HepG2 (cell line): ENCODE data around the gene MAN2A2. TPM values are rescaled to one million over a fixed set of nuclear protein-coding genes. Genes with fewer than 3 reads are reported as not detected.

Experiments used
- ASH2L ChIP-seq: fragments of 300-600, 200-600 bp; sonication (generic); IDR thresholded peaks from 2 replicates; pipeline ENCODE4 v1.7.0; 2017; ENCODE audit warnings: low read depth, mild to moderate bottlenecking, moderate library complexity, mixed read lengths, low read length; ENCODE audit not compliant: insufficient read length
- EHMT2 ChIP-seq: fragments of 200-600 bp; sonication (generic); IDR thresholded peaks from 2 replicates; pipeline ENCODE4 v1.7.0; 2017; ENCODE audit warnings: antibody characterized with exemption, low read depth, low read length, borderline replicate concordance
- EP300 ChIP-seq, 3 experiments: sonication (generic) in 1 of 3; formaldehyde crosslinking in 1 of 3; IDR thresholded peaks; 2 replicates each; pipeline versions ENCODE4 v1.5.1 to v1.6.1; 2011 to 2020; ENCODE audit warnings: low read depth in 2 of 3, low read length in 2 of 3, borderline replicate concordance in 1 of 3, improper control_type of control experiment in 1 of 3, mild to moderate bottlenecking in 1 of 3, missing genetic modification reagents in 1 of 3, moderate library complexity in 1 of 3
- FOSL2 ChIP-seq: sonication (generic); formaldehyde crosslinking; IDR thresholded peaks from 2 replicates; pipeline ENCODE4 v1.4.0; 2020; ENCODE audit warnings: missing genetic modification reagents
- FOXJ3 ChIP-seq: sonication (generic); formaldehyde crosslinking; IDR thresholded peaks from 2 replicates; pipeline ENCODE4 v1.4.0; 2020; ENCODE audit warnings: missing genetic modification reagents, mild to moderate bottlenecking, borderline replicate concordance
- FOXK2 ChIP-seq: fragments of 450-650 bp; IDR thresholded peaks from 2 replicates; pipeline ENCODE4 v1.6.1; 2016
- NR2F6 ChIP-seq, 2 experiments: IDR thresholded peaks; 2 replicates each; pipeline ENCODE4 v1.6.1; 2016; ENCODE audit warnings: antibody characterized with exemption in 1 of 2, mild to moderate bottlenecking in 1 of 2
- PHF8 ChIP-seq: sonication (generic); formaldehyde crosslinking; IDR thresholded peaks from 2 replicates; pipeline ENCODE4 v1.5.0; 2020; ENCODE audit warnings: missing genetic modification reagents
- RFX3 ChIP-seq: IDR thresholded peaks from 2 replicates; pipeline ENCODE4 v1.6.1; 2016; ENCODE audit warnings: missing biosample characterization, missing genetic modification reagents
- SALL2 ChIP-seq: sonication (generic); formaldehyde crosslinking; IDR thresholded peaks from 2 replicates; pipeline ENCODE4 v1.8.1; 2023; ENCODE audit warnings: mild to moderate bottlenecking, missing genetic modification reagents, inconsistent platforms
- SMAD9 ChIP-seq: sonication (generic); formaldehyde crosslinking; IDR thresholded peaks from 2 replicates; pipeline ENCODE4 v1.5.1; 2020; ENCODE audit warnings: mild to moderate bottlenecking, missing genetic modification reagents
- SOX13 ChIP-seq, 3 experiments: fragments of 450-650 bp in 1 of 3; sonication (generic) in 1 of 3; formaldehyde crosslinking in 1 of 3; IDR thresholded peaks in 2 of 3; conservative IDR thresholded peaks in 1 of 3; 2 replicates each; pipeline versions ENCODE4 v1.5.0 to v1.6.1; 2016 to 2020; ENCODE audit warnings: antibody characterized with exemption in 1 of 3, mild to moderate bottlenecking in 1 of 3, missing compliant biosample characterization in 1 of 3, missing genetic modification reagents in 1 of 3, moderate library complexity in 1 of 3
- SOX6 ChIP-seq, 2 experiments: fragments of 450-650 bp in 1 of 2; sonication (generic) in 1 of 2; formaldehyde crosslinking in 1 of 2; IDR thresholded peaks; 2 replicates each; pipeline versions ENCODE4 v1.4.0 to v1.6.1; 2017 to 2020; ENCODE audit warnings: antibody characterized with exemption in 1 of 2, mild to moderate bottlenecking in 1 of 2, missing genetic modification reagents in 1 of 2
- YY1 ChIP-seq: IDR thresholded peaks from 2 replicates; pipeline ENCODE4 v1.6.1; 2011; ENCODE audit warnings: low read length, low read depth, moderate library complexity, mild to moderate bottlenecking; ENCODE audit not compliant: insufficient read depth, insufficient replicate concordance
- ZSCAN12 ChIP-seq: sonication (generic); formaldehyde crosslinking; IDR thresholded peaks from 2 replicates; pipeline ENCODE4 v1.9.0; 2021; ENCODE audit warnings: mild to moderate bottlenecking, missing genetic modification reagents
- polyA plus RNA-seq, 8 experiments: library from polyadenylated mRNA; depleted of rRNA in 3 of 8; stranded (reverse) in 7 of 8; unstranded in 1 of 8; fragments of >200 nt; fragmentation: Illumina TruSeq in 4 of 8; extraction: Trizol in 4 of 8; gene quantifications; 2 replicates each; pipeline versions ENCODE4 v1.2.1 to v1.2.3, GENCODE V29; 2011 to 2016; ENCODE audit warnings: low read depth in 4 of 8, missing spikeins in 1 of 8, mixed read lengths in 1 of 8; ENCODE audit not compliant: insufficient read depth in 1 of 8
- total RNA-seq, 5 experiments: library from RNA; depleted of rRNA; stranded (reverse); fragments of >200 nt; fragmentation: Illumina TruSeq; extraction: Trizol; gene quantifications; 2 replicates each; pipeline ENCODE4 v1.2.3, GENCODE V29; 2016; ENCODE audit warnings: low read depth in 1 of 5
- TF ChIP-seq, protein P1 (sequence below): sonication (generic); formaldehyde crosslinking; IDR thresholded peaks from 2 replicates; pipeline ENCODE4 v1.4.0; 2020; ENCODE audit warnings: missing genetic modification reagents
- TF ChIP-seq, protein P2 (sequence below): IDR thresholded peaks from 2 replicates; pipeline ENCODE4 v1.6.1; 2018; ENCODE audit warnings: missing genetic modification reagents, mild to moderate bottlenecking, missing compliant biosample characterization
- TF ChIP-seq, protein P3 (sequence below): sonication (generic); formaldehyde crosslinking; IDR thresholded peaks from 2 replicates; pipeline ENCODE4 v1.4.0; 2020; ENCODE audit warnings: missing genetic modification reagents

MAN2A2 gene
- total and polyA plus RNA-seq, 2 of the 13 experiments (the other 11 are each of a cell fraction or from before 2014, with no cell fraction given) = 17.5 to 51.5 TPM

DNA sequence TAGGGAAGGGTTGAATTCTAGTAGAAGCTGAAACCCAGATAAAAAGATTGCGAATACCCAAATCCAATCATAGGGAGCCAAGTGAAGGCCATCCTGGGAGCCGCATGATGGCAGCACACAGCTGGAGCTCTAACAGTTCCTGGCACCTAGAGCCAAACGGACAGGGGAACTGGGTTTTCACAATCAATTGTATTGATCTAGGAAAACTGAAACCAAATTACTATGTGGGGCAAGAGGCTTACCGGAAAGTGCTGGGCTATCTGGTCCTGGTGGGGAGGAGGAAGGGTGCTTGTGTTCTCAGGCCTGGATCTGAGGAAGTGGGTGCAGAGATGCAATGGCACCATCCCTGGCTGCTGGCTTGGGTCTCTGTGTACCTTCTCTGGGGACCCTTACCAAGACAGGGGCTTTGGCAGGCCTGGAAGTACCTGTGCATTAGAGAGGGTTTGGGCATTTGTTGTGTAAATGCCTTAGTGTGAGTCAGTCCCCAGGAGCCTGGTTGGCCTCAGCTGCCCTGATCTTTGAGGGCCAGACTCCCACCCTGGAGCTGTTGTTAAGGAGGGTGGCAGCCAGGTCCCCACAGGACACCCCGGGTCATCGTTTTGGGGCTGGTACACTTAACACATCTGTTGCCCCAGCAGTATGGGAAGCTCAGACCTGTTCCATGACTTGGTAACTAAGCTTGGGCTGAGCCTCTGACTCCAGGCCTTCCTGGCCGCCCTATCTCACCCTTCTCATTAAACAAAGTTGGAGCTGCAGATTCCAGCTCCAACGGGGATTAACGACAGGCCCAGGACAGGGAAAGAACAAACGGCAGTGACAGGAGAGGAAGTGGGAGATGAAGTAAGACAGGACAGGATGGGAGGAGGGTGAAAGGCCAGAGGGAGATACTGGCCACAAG, 43.6 kb upstream of the MAN2A2 start (continued):
- TF ChIP-seq FOXJ3 (CRISPR knock-in tag) (no peak), PHF8 (CRISPR knock-in tag) (peak; percentile 16; the same call in 1 of the 2 replicates), SMAD9 (CRISPR knock-in tag) (no peak), EP300 (IDR thresholded peaks at IDR 0.05; ENCODE audit: low read depth in 2 of 2, low read length in 2 of 2) (no peak; a peak in 1 of 4 replicates), EP300 (CRISPR knock-in tag; IDR thresholded peaks at IDR 0.05; ENCODE audit: borderline replicate concordance) (no peak; the same call in 1 of the 2 replicates), EHMT2 (no peak), SALL2 (0 out of 2 replicates have a peak, but pooled peaks have one; percentile 41), FOXK2 (no peak), FOSL2 (CRISPR knock-in tag) (peak; percentile 67), ASH2L (no peak), ZSCAN12 (no peak), YY1 (peak; percentile 17), SOX6 (IDR thresholded peaks at IDR 0.05) (no peak), SOX6 (CRISPR knock-in tag; IDR thresholded peaks at IDR 0.05) (peak; percentile 50), NR2F6 (IDR thresholded peaks at IDR 0.05) (no peak), NR2F6 (CRISPR knock-in tag; IDR thresholded peaks at IDR 0.05) (peak; percentile 45; the same call in 1 of the 2 replicates), SOX13 (IDR thresholded peaks at IDR 0.05) (no peak), SOX13 (CRISPR knock-in tag; conservative IDR thresholded peaks at IDR 0.05 in 1 of 2, IDR thresholded peaks at IDR 0.05 in 1 of 2) (peak in 1 of 2 experiments; percentile 37; a peak in 1 of 4 replicates), RFX3 (no peak)
- TF ChIP-seq, protein P1, sequence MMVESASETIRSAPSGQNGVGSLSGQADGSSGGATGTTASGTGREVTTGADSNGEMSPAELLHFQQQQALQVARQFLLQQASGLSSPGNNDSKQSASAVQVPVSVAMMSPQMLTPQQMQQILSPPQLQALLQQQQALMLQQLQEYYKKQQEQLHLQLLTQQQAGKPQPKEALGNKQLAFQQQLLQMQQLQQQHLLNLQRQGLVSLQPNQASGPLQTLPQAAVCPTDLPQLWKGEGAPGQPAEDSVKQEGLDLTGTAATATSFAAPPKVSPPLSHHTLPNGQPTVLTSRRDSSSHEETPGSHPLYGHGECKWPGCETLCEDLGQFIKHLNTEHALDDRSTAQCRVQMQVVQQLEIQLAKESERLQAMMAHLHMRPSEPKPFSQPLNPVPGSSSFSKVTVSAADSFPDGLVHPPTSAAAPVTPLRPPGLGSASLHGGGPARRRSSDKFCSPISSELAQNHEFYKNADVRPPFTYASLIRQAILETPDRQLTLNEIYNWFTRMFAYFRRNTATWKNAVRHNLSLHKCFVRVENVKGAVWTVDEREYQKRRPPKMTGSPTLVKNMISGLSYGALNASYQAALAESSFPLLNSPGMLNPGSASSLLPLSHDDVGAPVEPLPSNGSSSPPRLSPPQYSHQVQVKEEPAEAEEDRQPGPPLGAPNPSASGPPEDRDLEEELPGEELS (CRISPR knock-in tag) = peak; percentile 37; the same call in 1 of the 2 replicates
- TF ChIP-seq, protein P2, sequence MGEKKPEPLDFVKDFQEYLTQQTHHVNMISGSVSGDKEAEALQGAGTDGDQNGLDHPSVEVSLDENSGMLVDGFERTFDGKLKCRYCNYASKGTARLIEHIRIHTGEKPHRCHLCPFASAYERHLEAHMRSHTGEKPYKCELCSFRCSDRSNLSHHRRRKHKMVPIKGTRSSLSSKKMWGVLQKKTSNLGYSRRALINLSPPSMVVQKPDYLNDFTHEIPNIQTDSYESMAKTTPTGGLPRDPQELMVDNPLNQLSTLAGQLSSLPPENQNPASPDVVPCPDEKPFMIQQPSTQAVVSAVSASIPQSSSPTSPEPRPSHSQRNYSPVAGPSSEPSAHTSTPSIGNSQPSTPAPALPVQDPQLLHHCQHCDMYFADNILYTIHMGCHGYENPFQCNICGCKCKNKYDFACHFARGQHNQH (CRISPR knock-in tag) = no peak
- TF ChIP-seq, protein P3, sequence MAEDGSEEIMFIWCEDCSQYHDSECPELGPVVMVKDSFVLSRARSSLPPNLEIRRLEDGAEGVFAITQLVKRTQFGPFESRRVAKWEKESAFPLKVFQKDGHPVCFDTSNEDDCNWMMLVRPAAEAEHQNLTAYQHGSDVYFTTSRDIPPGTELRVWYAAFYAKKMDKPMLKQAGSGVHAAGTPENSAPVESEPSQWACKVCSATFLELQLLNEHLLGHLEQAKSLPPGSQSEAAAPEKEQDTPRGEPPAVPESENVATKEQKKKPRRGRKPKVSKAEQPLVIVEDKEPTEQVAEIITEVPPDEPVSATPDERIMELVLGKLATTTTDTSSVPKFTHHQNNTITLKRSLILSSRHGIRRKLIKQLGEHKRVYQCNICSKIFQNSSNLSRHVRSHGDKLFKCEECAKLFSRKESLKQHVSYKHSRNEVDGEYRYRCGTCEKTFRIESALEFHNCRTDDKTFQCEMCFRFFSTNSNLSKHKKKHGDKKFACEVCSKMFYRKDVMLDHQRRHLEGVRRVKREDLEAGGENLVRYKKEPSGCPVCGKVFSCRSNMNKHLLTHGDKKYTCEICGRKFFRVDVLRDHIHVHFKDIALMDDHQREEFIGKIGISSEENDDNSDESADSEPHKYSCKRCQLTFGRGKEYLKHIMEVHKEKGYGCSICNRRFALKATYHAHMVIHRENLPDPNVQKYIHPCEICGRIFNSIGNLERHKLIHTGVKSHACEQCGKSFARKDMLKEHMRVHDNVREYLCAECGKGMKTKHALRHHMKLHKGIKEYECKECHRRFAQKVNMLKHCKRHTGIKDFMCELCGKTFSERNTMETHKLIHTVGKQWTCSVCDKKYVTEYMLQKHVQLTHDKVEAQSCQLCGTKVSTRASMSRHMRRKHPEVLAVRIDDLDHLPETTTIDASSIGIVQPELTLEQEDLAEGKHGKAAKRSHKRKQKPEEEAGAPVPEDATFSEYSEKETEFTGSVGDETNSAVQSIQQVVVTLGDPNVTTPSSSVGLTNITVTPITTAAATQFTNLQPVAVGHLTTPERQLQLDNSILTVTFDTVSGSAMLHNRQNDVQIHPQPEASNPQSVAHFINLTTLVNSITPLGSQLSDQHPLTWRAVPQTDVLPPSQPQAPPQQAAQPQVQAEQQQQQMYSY = peak; percentile 67; the same call in 1 of the 2 replicates
